Spinal cord (tissue), 10 donors: ENCODE measurements around the gene MORF4L1. TPM values are rescaled to one million over a fixed set of nuclear protein-coding genes. Genes with fewer than 3 reads are reported as not detected.
"Not testable (repeated sequence)": the region's sequence is repeated elsewhere in the genome, so short reads cannot be mapped to it uniquely, and the experiment has no call there.

Experiments used
- DNase-seq, 6 donors: peaks; one replicate each; pipeline versions ENCODE4 v3.0.0 to v3.0.0-alpha.2; 2013 to 2015; ENCODE audit warnings: low spot score in 6 of 6, low read depth in 4 of 6
- H3K27ac ChIP-seq: one replicate; pipeline ENCODE4 v1.5.1; 2013; ENCODE audit warnings: low read depth, low read length, control low read depth
- H3K27me3 ChIP-seq: one replicate; pipeline ENCODE4 v1.6.1; 2013; ENCODE audit warnings: low read length; ENCODE audit not compliant: control insufficient read depth, insufficient read depth
- H3K36me3 ChIP-seq: one replicate; pipeline ENCODE4 v1.6.1; 2013; ENCODE audit warnings: low read length; ENCODE audit not compliant: control insufficient read depth, insufficient read depth
- H3K4me1 ChIP-seq: one replicate; pipeline ENCODE4 v1.6.1; 2013; ENCODE audit warnings: low read length; ENCODE audit not compliant: control insufficient read depth, insufficient read depth
- H3K4me3 ChIP-seq: one replicate; pipeline ENCODE4 v1.5.1; 2013; ENCODE audit warnings: low read depth, low read length, control low read depth
- H3K9me3 ChIP-seq: one replicate; pipeline ENCODE4 v1.6.1; 2013; ENCODE audit warnings: low read length; ENCODE audit not compliant: control insufficient read depth, insufficient read depth
- WGBS: methylation state at CpG from one replicate; pipeline ENCODE4 v1.1.5; 2013; ENCODE audit warnings: missing lambda C conversion rate; ENCODE audit not compliant: insufficient coverage; 5-methylcytosine and 5-hydroxymethylcytosine counted together
- polyA plus RNA-seq, 2 donors: library from polyadenylated mRNA; unstranded; fragments of 120-200 nt; gene quantifications; one replicate each; pipeline ENCODE4 v1.2.1, GENCODE V29; 2013; ENCODE audit not compliant: insufficient read length in 2 of 2
- total RNA-seq, 2 donors: library from RNA; depleted of rRNA in 1 of 2; stranded (reverse); fragments of 120-200 nt in 1 of 2; fragments of >200 nt in 1 of 2; gene quantifications; one replicate each; pipeline versions ENCODE4 v1.2.3 to v1.2.4, GENCODE V29; 2013 to 2014
- donor health status: healthy.

MORF4L1 gene
- total and polyA plus RNA-seq, 4 donors, result 468 to 713 (median 648) TPM

GRCh38 chr15:78839151-78839550, 33.5 kb upstream of the MORF4L1 start:
- not testable (repeated sequence) for DNase-seq, H3K27ac ChIP-seq, H3K4me3 ChIP-seq, H3K36me3 ChIP-seq, H3K9me3 ChIP-seq, H3K27me3 ChIP-seq
- 85% methylated on average over 5 of the region's 6 CpGs for WGBS
- H3K4me1 ChIP-seq, result peaks cover 10% of the 10 kb centered on the region

- no peaks in the 10 kb centered on the region for H3K9me3 ChIP-seq
- no peaks in the 10 kb centered on the region for H3K27me3 ChIP-seq
- DNase-seq, result no peak
- 50% methylated on average over 2 of the region's 7 CpGs for WGBS
- H3K4me3 ChIP-seq, result no peak overlapping the region
- H3K36me3 ChIP-seq, result no peaks in the 10 kb centered on the region
- peaks cover 10% of the 10 kb centered on the region for H3K4me1 ChIP-seq
- H3K27ac ChIP-seq, result no peak overlapping the region
These were observed 31.9 kb upstream of the MORF4L1 start for GRCh38 chr15:78840661-78841375.

GRCh38 chr15:78841376-78841706, 31.3 kb upstream of the MORF4L1 start:
- H3K27me3 ChIP-seq, result no peaks in the 10 kb centered on the region
- DNase-seq, result no peak
- 62% methylated on average over 3 of the region's 3 CpGs for WGBS

GRCh38 chr15:78841891-78842290, 30.8 kb upstream of the MORF4L1 start:
- WGBS, result 79% methylated on average over 6 of the region's 6 CpGs
- peaks cover 10% of the 10 kb centered on the region for H3K4me1 ChIP-seq
- DNase-seq, result no peak
- H3K27me3 ChIP-seq, result no peaks in the 10 kb centered on the region
- H3K27ac ChIP-seq, result no peak overlapping the region
- H3K36me3 ChIP-seq, result no peaks in the 10 kb centered on the region
- H3K9me3 ChIP-seq, result no peaks in the 10 kb centered on the region
- H3K4me3 ChIP-seq, result no peak overlapping the region

More at GRCh38 chr15:78841376-78841706, 31.3 kb upstream of the MORF4L1 start:
- Histone ChIP-seq H3K27ac (no peak overlapping the region), H3K4me3 (no peak overlapping the region), H3K36me3 (no peaks in the 10 kb centered on the region), H3K4me1 (peaks cover 10% of the 10 kb centered on the region), H3K9me3 (no peaks in the 10 kb centered on the region)

GRCh38 chr15:78842519-78842918, 30.2 kb upstream of the MORF4L1 start:
- Histone ChIP-seq H3K4me1 (peaks cover 10% of the 10 kb centered on the region), H3K36me3 (no peaks in the 10 kb centered on the region), H3K27me3 (no peaks in the 10 kb centered on the region), H3K27ac (no peak overlapping the region), H3K4me3 (no peak overlapping the region), H3K9me3 (no peaks in the 10 kb centered on the region)
- WGBS, result 89% methylated on average over 2 of the region's 3 CpGs
- no peak for DNase-seq

GRCh38 chr15:78846906-78847305, 25.8 kb upstream of the MORF4L1 start:
- H3K4me3 ChIP-seq, H3K9me3 ChIP-seq, H3K27ac ChIP-seq, H3K27me3 ChIP-seq, DNase-seq, H3K36me3 ChIP-seq, H3K4me1 ChIP-seq: not testable (repeated sequence)
- 95% methylated on average over 11 of the region's 27 CpGs for WGBS

- not testable (repeated sequence) for H3K27ac ChIP-seq, H3K36me3 ChIP-seq, H3K4me3 ChIP-seq, H3K27me3 ChIP-seq, H3K9me3 ChIP-seq, H3K4me1 ChIP-seq
- peak in 1 of 6 donors; percentile 38 for DNase-seq
- 62% methylated on average over 12 of the region's 15 CpGs for WGBS
These were observed 25.2 kb upstream of the MORF4L1 start for GRCh38 chr15:78847387-78847906.

GRCh38 chr15:78850352-78850751, 22.3 kb upstream of the MORF4L1 start:
- no peak overlapping the region for H3K4me3 ChIP-seq
- H3K36me3 ChIP-seq, result no peaks in the 10 kb centered on the region
- peak overlapping the region; percentile 25 for H3K27ac ChIP-seq
- WGBS, result no CpG with 5 or more reads among the region's 2 CpGs
- peaks cover 7% of the 10 kb centered on the region for H3K4me1 ChIP-seq
- DNase-seq, result no peak
- no peaks in the 10 kb centered on the region for H3K27me3 ChIP-seq
- H3K9me3 ChIP-seq, result no peaks in the 10 kb centered on the region

GRCh38 chr15:78850941-78851755, 21.5 kb upstream of the MORF4L1 start:
- Histone ChIP-seq H3K9me3 (no peaks in the 10 kb centered on the region), H3K36me3 (no peaks in the 10 kb centered on the region), H3K4me3 (no peak overlapping the region), H3K27ac (peak overlapping the region; percentile 25), H3K4me1 (peaks cover 7% of the 10 kb centered on the region), H3K27me3 (no peaks in the 10 kb centered on the region)
- 11% methylated on average over 6 of the region's 6 CpGs for WGBS
- DNase-seq, result peak in 2 of 6 donors; percentile 54 to 56
